GM13977 (cell line): ENCODE data around the gene FBN2.

Experiments
- DNase-seq: peaks from one replicate; pipeline ENCODE4 v3.0.0; 2012; ENCODE audit warnings: low spot score
- in situ Hi-C: fragments of 300-500 bp; cut with MboI; formaldehyde crosslinking; loops from one replicate; pipeline ENCODE4 v1.12.0; 2022; ENCODE audit warnings: low sequenced_read_pairs, low pct_unique_long_range_greater_than_20kb, mixed read lengths, inconsistent platforms; ENCODE audit not compliant: unreplicated experiment
- TF ChIP-seq, protein P1 (sequence below): IDR thresholded peaks from 2 replicates; pipeline ENCODE4 v1.5.1; 2012; ENCODE audit warnings: mild to moderate bottlenecking, control low read depth; ENCODE audit not compliant: insufficient read depth; ENCODE audit errors: extremely low read depth, missing control alignments

FBN2 gene

GRCh38 chr5:128376577-128376976 is 161.5 kb downstream of the FBN2 start:
- in situ Hi-C loops = no loop called here
- TF ChIP-seq, protein P1, sequence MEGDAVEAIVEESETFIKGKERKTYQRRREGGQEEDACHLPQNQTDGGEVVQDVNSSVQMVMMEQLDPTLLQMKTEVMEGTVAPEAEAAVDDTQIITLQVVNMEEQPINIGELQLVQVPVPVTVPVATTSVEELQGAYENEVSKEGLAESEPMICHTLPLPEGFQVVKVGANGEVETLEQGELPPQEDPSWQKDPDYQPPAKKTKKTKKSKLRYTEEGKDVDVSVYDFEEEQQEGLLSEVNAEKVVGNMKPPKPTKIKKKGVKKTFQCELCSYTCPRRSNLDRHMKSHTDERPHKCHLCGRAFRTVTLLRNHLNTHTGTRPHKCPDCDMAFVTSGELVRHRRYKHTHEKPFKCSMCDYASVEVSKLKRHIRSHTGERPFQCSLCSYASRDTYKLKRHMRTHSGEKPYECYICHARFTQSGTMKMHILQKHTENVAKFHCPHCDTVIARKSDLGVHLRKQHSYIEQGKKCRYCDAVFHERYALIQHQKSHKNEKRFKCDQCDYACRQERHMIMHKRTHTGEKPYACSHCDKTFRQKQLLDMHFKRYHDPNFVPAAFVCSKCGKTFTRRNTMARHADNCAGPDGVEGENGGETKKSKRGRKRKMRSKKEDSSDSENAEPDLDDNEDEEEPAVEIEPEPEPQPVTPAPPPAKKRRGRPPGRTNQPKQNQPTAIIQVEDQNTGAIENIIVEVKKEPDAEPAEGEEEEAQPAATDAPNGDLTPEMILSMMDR = no peak
- no peak for DNase-seq

DNA sequence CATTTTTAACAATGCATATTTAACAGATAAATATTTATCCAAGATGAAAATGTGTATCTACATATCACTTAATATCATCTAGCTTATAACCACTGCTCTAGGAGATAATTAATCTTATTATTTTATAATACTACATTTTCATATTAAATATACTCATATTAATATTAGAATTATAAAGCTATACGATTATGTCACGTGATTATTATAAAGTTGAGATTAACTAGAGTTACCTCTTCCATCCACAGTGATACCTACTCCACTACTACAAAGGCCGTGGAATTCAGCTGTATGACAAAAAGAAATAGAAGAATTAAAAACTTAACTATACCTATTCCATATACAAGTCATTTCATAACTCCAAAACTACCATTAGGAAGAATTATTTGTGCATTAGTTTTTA is 171.9 kb downstream of the FBN2 start:
- DNase-seq = no peak
- in situ Hi-C loops = no loop called here
- TF ChIP-seq, protein P1 = no peak

DNA sequence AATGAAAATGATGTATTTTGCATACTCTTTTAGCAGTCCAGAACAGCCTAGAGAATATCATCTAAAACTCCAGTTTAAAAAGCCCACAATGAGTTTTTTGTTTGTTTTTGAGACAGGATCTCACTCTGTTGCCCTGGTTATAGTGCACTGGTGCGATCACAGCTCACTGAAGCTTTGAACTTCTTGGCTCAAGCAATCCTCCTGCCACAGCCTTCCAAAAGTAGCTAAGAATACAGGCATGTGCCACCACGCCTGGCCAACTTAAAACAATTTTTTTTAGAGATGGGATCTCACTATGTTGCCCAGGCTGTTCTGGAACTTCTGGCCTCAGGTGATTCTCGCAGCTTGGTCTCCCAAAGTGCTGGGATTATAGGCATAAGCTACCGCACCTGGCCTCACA is 175.7 kb downstream of the FBN2 start:
- in situ Hi-C loops = no loop called here
- TF ChIP-seq, protein P1 = no peak

DNA sequence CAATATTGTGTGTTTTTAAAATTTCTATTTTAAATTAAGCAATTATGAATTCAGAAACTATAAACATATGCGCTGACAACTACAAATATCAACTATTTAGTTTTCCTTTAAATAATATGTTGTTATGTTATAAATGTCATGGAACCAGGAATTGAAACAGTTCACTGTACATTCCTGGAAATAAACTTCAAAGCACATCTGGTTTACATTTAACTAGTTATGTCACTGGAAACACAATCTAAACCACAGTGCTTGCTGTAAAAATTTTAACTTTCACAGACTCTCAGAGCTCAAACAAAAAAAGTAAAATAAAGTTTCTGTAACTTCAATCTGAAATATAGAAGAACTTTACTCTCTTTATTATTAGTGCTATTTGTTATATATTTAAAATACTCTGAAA is 179.2 kb downstream of the FBN2 start:
- DNase-seq = no peak
- in situ Hi-C loops = no loop called here
- TF ChIP-seq, protein P1 = no peak

More for the DNA sequence above, 175.7 kb downstream of the FBN2 start:
- DNase-seq = no peak

GRCh38 chr5:128357226-128357625 is 180.8 kb downstream of the FBN2 start:
- no peak for DNase-seq
- in situ Hi-C loops = no loop called here
- TF ChIP-seq, protein P1 = no peak

GRCh38 chr5:128355961-128356360 is 182.1 kb downstream of the FBN2 start:
- in situ Hi-C loops = no loop called here
- DNase-seq = no peak
- TF ChIP-seq, protein P1 = no peak

DNA sequence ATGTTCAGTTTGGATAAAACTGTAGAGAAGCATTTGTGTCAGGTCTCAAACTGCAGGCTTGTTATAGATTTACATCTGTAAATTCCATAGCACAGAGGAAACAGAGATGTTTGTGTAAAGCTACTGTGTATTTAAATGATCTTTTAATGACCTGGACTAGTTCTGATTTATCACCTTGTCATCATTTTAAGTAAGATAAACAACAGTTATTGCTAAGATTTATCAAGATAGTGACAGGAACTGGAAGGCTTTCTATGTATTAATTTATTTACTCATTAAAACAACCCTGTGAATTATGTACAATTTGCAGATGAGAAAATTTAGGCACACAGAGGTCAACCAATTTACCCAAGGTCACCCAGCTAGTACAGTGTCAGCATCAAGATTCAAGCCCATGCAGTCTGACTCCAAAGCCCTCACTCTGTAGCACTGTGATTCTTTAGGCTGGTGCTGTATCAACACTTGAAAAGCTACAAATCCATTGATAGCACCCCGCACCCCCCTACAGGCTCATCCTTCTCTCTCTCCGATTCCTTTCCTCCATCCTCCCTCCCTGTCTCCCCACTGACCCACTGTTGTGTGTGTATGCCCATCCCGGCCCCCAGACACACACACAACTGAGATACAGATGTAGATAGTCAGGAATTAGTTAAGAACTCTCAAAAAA is 184.5 kb downstream of the FBN2 start:
- in situ Hi-C loops = no loop called here
- TF ChIP-seq, protein P1 = no peak

More for the DNA sequence above, 184.5 kb downstream of the FBN2 start:
- DNase-seq = no peak
